ENCODE results near the gene SERPINA3. TPM values are rescaled to one million over a fixed set of nuclear protein-coding genes. Genes with fewer than 3 reads are reported as not detected.

The SERPINA3 gene
- total RNA-seq, 1 experiment from 2014 or later, result 3.5 TPM

DNA sequence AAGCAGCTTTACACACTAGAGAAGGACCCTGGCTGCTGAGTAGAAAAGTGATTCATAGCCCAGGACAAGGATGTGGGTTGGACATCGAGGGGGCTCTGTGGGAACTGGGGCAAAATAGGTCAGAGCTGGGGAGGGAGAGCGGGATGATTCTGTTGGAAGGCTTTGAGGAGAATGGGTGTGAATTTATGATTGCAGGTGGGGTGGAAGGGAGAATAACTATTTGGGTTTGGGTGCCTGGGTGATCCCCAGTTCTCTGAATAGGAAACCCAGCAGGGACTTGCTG, 13.1 kb downstream of the SERPINA3 start:
- no peak for TF ChIP-seq SMAD4 (CRISPR knock-in tag; IDR thresholded peaks at IDR 0.05)
- TF ChIP-seq, protein P1, sequence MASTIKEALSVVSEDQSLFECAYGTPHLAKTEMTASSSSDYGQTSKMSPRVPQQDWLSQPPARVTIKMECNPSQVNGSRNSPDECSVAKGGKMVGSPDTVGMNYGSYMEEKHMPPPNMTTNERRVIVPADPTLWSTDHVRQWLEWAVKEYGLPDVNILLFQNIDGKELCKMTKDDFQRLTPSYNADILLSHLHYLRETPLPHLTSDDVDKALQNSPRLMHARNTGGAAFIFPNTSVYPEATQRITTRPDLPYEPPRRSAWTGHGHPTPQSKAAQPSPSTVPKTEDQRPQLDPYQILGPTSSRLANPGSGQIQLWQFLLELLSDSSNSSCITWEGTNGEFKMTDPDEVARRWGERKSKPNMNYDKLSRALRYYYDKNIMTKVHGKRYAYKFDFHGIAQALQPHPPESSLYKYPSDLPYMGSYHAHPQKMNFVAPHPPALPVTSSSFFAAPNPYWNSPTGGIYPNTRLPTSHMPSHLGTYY (CRISPR knock-in tag; IDR thresholded peaks at IDR 0.05), result no peak
- TF ChIP-seq, protein P2, sequence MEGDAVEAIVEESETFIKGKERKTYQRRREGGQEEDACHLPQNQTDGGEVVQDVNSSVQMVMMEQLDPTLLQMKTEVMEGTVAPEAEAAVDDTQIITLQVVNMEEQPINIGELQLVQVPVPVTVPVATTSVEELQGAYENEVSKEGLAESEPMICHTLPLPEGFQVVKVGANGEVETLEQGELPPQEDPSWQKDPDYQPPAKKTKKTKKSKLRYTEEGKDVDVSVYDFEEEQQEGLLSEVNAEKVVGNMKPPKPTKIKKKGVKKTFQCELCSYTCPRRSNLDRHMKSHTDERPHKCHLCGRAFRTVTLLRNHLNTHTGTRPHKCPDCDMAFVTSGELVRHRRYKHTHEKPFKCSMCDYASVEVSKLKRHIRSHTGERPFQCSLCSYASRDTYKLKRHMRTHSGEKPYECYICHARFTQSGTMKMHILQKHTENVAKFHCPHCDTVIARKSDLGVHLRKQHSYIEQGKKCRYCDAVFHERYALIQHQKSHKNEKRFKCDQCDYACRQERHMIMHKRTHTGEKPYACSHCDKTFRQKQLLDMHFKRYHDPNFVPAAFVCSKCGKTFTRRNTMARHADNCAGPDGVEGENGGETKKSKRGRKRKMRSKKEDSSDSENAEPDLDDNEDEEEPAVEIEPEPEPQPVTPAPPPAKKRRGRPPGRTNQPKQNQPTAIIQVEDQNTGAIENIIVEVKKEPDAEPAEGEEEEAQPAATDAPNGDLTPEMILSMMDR (IDR thresholded peaks at IDR 0.05), result no peak
- TF ChIP-seq, protein P3, sequence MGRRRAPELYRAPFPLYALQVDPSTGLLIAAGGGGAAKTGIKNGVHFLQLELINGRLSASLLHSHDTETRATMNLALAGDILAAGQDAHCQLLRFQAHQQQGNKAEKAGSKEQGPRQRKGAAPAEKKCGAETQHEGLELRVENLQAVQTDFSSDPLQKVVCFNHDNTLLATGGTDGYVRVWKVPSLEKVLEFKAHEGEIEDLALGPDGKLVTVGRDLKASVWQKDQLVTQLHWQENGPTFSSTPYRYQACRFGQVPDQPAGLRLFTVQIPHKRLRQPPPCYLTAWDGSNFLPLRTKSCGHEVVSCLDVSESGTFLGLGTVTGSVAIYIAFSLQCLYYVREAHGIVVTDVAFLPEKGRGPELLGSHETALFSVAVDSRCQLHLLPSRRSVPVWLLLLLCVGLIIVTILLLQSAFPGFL (CRISPR knock-in tag; IDR thresholded peaks at IDR 0.05; ENCODE audit: borderline replicate concordance), result no peak
- TF ChIP-seq, protein P4, sequence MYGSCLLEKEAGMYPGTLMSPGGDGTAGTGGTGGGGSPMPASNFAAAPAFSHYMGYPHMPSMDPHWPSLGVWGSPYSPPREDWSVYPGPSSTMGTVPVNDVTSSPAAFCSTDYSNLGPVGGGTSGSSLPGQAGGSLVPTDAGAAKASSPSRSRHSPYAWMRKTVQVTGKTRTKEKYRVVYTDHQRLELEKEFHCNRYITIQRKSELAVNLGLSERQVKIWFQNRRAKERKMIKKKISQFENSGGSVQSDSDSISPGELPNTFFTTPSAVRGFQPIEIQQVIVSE (CRISPR knock-in tag; IDR thresholded peaks at IDR 0.05; ENCODE audit: borderline replicate concordance), result no peak
- no peak for TF ChIP-seq NR1H2 (CRISPR knock-in tag; IDR thresholded peaks at IDR 0.05)
- TF ChIP-seq ZNF416 (CRISPR knock-in tag; IDR thresholded peaks at IDR 0.05), result no peak
- TF ChIP-seq, protein P5, sequence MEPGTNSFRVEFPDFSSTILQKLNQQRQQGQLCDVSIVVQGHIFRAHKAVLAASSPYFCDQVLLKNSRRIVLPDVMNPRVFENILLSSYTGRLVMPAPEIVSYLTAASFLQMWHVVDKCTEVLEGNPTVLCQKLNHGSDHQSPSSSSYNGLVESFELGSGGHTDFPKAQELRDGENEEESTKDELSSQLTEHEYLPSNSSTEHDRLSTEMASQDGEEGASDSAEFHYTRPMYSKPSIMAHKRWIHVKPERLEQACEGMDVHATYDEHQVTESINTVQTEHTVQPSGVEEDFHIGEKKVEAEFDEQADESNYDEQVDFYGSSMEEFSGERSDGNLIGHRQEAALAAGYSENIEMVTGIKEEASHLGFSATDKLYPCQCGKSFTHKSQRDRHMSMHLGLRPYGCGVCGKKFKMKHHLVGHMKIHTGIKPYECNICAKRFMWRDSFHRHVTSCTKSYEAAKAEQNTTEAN (CRISPR knock-in tag; IDR thresholded peaks at IDR 0.05), result no peak
- no peak for TF ChIP-seq ZNF219 (CRISPR knock-in tag; IDR thresholded peaks at IDR 0.05; ENCODE audit: borderline replicate concordance)
- TF ChIP-seq GTF2I (CRISPR knock-in tag; conservative IDR thresholded peaks at IDR 0.05), result no peak
- TF ChIP-seq JUN (CRISPR knock-in tag; IDR thresholded peaks at IDR 0.05), result no peak
- no peak for TF ChIP-seq IRF2 (CRISPR knock-in tag; IDR thresholded peaks at IDR 0.05; ENCODE audit: borderline replicate concordance, low read depth)
- TF ChIP-seq, protein P6, sequence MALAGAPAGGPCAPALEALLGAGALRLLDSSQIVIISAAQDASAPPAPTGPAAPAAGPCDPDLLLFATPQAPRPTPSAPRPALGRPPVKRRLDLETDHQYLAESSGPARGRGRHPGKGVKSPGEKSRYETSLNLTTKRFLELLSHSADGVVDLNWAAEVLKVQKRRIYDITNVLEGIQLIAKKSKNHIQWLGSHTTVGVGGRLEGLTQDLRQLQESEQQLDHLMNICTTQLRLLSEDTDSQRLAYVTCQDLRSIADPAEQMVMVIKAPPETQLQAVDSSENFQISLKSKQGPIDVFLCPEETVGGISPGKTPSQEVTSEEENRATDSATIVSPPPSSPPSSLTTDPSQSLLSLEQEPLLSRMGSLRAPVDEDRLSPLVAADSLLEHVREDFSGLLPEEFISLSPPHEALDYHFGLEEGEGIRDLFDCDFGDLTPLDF (CRISPR knock-in tag; IDR thresholded peaks at IDR 0.05), result no peak
- no peak for TF ChIP-seq JAZF1 (CRISPR knock-in tag; IDR thresholded peaks at IDR 0.05)
- H3K36me3 Mint-ChIP-seq, result no peaks in the 10 kb centered on the region
- DNase-seq (ENCODE audit: low spot score) (no peak), ATAC-seq (no peak)
- ChIA-PET CTCF (no interaction called here), POLR2A (no interaction called here)
- H3K27ac Mint-ChIP-seq, result no peak overlapping the region
- no peaks in the 10 kb centered on the region for H3K4me1 Mint-ChIP-seq
- H3K4me3 Mint-ChIP-seq, result no peak overlapping the region
- peaks cover 11% of the 10 kb centered on the region for H3K9me3 Mint-ChIP-seq
- H3K27me3 Mint-ChIP-seq (ENCODE audit: low read depth), result no peaks in the 10 kb centered on the region; the same call in 1 of the 2 replicates

DNA sequence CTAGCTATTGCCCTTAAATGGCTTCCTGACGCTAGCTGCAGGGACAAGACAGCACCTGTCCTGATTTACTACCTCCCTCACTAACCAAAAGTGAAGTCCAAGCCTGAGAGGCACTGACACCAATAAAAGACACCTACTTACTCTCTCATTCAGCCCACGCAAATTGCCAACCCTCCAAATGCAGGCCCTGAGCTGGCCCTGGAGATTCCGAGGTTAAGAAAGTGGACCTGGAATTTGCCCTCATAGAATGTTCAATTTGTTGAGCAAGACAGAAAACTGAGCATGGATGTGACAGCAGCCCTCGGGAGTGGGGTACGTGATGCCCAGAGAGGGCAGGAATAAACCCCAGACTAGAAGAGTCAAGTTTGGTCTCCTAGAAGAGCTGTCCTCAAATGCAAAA, 16.4 kb downstream of the SERPINA3 start:
- H3K9me3 Mint-ChIP-seq, result peaks cover 6% of the 10 kb centered on the region
- DNase-seq (ENCODE audit: low spot score) (no peak), ATAC-seq (no peak)
- no peak for TF ChIP-seq IRF2 (CRISPR knock-in tag; IDR thresholded peaks at IDR 0.05; ENCODE audit: borderline replicate concordance, low read depth)
- TF ChIP-seq EMX1 (CRISPR knock-in tag; IDR thresholded peaks at IDR 0.05), result no peak
- TF ChIP-seq, protein P7, sequence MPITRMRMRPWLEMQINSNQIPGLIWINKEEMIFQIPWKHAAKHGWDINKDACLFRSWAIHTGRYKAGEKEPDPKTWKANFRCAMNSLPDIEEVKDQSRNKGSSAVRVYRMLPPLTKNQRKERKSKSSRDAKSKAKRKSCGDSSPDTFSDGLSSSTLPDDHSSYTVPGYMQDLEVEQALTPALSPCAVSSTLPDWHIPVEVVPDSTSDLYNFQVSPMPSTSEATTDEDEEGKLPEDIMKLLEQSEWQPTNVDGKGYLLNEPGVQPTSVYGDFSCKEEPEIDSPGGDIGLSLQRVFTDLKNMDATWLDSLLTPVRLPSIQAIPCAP (CRISPR knock-in tag; IDR thresholded peaks at IDR 0.05), result no peak
- TF ChIP-seq ATF1 (CRISPR knock-in tag; IDR thresholded peaks at IDR 0.05), result no peak
- no peak for TF ChIP-seq OVOL2 (CRISPR knock-in tag; IDR thresholded peaks at IDR 0.05; ENCODE audit: borderline replicate concordance)
- no peak for TF ChIP-seq TEAD4 (CRISPR knock-in tag; IDR thresholded peaks at IDR 0.05)
- no peak for TF ChIP-seq TEAD1 (CRISPR knock-in tag; IDR thresholded peaks at IDR 0.05)
- no peak for TF ChIP-seq ZNF138 (CRISPR knock-in tag; conservative IDR thresholded peaks at IDR 0.05)
- TF ChIP-seq ETV6 (CRISPR knock-in tag; IDR thresholded peaks at IDR 0.05), result no peak
- TF ChIP-seq RORB (CRISPR knock-in tag; IDR thresholded peaks at IDR 0.05), result no peak
- H3K27me3 Mint-ChIP-seq (ENCODE audit: low read depth), result no peaks in the 10 kb centered on the region; the same call in 1 of the 2 replicates
- ChIA-PET CTCF (no interaction called here), POLR2A (no interaction called here)
- H3K36me3 Mint-ChIP-seq, result no peaks in the 10 kb centered on the region
- H3K4me3 Mint-ChIP-seq, result no peak overlapping the region
- no peaks in the 10 kb centered on the region for H3K4me1 Mint-ChIP-seq
- H3K27ac Mint-ChIP-seq, result no peak overlapping the region
